NCI-H1105 (cell line): Measurements from ENCODE around the gene CTDP1.

Source experiments
- DNase-seq: peaks from one replicate; lab custom pipeline; 2025; lab: John Stamatoyannopoulos, UW

CTDP1 gene

DNA sequence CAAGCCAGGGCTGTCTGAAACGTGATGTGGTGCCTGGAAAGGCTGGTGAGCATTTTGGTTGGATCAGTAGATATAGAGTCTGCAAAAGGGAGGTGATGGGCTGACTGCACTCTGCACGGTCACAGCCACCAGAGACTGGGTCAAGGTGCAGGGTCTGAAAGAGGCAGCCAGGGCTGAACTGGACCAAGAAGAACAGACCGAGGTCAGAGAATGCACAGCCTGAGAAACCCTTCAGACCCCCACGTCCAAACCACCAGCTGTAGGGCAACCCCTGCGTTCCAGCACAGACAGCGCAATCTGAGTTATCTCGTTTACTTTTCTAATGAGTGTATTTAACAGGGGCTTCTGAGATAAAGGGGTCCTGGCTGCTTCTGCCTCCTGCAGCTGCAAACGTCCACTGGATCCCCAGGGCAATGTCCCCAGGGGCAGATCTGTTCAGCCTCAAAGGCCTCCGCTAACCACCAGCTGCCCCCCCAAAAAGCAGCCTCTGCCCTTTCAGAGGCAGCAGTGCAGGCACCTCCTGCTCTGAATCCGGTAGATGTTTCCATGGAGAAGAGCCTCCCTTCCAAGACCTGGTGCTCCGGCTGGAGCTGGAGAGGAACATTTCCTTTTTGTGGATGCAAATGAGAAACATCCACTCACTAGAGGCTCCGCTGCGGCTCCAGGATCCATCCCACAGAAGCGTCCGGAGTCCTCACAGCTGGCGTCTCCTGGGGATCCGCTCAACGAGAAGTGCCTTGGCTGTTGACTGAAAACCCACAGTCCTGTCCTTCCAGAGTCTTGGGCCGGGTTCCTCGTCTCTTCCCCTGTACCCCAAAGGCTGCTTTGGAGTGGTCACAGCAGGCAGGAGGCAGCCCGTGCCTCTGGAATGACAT lies 117.2 kb downstream of the CTDP1 start:
- no peak for DNase-seq

DNA sequence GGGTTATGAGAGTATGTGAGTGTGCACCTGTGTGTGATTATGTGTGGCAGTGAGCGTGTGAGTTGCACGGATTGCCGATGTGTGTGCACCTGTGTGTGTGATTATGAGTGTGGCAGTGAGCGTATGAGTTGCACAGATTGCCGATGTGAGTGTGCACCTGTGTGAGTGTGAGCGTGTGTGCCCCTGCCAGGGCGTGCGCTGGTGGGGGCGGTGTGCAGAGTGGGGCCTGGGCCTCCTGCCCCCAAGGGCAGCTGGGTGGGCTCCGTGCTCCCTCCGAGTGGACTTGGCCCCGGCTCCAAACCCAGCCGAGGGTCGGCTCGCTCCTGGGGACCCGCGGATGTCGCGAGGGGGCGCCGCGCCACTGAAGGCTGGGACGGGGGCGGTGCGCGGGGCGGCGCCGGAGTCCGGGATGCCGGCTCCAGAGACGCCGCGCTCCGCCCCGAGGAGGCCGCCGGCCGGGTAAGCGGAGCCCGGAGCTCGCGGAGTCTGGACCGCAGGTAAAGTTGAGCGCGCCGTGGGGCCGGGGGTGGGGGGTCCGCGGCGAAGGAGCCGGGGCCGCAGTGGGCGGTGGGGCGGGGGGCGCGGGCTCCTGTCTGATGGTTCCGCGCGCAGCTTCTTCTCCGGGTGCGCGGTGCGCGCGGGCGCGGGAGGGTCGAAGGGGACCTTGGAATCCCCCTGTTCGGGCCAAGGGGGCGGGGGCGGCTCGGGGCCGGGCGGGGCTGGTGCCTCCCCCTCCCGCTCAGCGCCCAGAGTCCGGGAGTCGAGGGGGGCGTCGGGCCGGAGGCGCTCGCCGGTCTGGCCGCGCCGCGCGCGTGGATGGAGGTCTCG lies 118.1 kb downstream of the CTDP1 start, which contains the start of gene KCNG2:
Gene KCNG2, plus strand, starts transcription at position 421 of the 828 bp plus-strand sequence. CDS start 65,730 bp downstream, outside the sequence.
- peak; percentile 18 for DNase-seq

DNA sequence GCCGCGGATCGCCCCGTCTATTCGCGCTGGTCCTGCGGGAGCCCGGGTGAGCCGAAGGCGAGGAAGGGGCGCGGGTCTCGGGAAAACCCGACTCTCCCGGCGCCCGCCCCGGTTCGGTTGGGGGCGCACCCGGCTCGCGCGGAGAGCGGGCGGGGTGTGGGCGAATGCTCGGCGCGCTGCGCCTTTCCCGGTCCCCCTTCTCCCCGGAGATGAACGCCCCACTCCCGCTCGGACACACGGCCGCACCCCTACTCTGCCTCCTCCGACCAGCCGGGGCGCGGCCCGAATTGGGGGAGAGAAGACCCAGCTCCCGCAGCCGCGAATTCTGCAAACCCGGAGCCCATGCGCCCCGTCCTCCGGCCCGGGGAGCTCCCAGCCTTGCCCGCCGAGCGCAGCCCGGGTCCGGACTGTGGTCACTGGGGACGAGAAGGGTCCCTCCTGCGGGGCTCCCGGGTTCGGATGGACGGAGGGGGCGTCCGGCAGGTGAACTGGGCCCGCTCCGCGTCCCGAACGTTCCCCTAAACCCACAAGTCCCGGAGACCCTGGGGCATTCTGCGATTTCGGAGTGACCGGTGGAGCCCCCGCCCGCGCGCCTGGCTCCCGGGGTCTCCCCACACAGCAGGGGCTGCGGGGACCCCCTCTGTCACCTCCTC lies 118.9 kb downstream of the CTDP1 start:
- DNase-seq, result no peak

DNA sequence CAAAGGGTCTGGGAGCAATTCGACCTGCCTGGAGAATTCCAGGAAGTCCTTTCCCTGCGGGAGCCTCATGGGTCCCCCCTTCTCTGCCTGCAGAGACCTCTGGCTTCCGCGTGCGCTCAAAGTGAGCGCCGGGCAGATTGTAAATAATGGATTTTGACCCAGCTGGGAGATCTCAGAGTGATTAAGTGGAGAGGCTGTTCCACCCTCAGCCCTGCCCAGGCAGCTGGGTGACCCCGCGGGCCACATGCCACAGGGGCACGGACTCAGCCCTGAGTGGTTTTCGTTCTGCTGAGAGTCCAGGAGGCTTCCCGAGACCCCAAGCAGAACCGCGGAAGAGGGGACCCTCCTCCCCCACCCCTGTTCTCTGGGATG lies 119.4 kb downstream of the CTDP1 start:
- no peak for DNase-seq

DNA sequence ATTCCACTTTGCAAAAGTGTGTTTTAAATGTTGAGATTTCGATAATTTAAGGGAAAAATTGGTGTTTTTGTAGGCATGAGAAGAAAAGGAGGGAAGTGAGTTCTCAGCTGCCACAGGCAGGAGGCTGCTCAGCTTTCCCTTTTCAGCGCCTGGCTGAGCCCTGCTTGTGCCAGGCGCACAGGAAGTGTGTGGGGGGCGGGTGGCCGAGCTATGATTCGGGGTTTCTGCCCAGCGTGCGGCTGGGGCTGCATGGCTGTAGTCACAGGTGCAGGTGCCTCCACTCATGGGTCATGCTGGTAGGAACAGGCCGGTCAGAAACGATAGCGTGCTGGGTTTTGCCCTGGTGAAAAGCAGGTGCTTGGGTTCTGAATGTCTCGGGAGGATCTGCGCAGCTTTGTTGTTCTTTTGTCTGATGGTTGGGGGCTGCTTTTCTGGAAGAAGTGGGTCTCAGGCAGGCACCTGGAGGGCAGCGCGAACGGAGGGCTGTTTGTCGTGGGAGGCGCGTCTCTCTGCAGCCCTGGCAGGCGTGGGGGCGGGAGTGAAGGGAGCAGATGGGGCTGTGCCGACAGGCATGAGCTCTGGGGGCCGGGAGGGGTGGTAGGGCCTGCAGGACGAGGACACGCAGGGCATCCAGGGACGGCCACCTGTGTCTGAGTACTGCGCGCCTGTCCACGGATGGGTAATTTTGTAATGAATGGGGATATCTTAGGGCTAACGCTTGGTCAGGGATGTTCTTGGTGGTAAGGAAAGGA lies 120.2 kb downstream of the CTDP1 start:
- no peak for DNase-seq

DNA sequence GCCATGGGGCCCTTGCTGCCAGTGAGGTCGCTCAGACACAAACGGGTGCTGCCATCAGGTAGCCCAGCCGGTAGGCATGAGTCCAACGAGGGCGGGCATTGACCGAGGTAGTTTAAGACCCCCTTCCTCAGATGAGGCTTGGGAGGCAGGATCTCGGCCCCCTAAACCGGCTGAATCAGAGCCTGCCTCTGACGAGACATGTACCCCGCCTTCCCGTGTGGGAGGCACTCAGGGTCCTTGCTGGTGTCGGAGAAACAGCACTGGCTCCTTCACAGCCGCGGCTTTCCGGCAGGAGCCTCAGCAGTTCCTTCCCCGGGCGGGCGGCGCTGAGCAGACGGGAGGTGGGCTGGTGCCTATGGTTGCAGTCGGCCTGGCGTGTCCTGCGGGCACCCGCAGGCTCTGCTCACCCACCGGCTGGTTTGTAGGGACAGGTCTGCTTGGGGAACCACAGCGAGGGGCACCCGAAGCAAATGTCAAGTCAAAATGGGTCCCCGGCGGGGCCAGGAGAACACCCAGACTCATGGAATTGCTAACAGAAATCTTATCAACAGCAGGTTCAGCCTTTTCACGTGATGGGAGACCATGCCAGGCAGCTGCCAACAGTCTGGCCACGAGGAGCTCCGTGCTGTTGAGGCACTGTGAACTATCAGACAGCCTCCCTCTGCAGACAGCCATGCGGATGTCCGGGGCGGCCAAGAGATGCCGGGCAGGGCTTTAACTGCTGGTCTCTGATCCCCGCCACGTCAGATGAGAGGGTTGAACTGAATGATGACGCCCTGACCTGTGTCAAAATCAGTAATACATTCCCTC lies 121.0 kb downstream of the CTDP1 start:
- DNase-seq, result no peak

DNA sequence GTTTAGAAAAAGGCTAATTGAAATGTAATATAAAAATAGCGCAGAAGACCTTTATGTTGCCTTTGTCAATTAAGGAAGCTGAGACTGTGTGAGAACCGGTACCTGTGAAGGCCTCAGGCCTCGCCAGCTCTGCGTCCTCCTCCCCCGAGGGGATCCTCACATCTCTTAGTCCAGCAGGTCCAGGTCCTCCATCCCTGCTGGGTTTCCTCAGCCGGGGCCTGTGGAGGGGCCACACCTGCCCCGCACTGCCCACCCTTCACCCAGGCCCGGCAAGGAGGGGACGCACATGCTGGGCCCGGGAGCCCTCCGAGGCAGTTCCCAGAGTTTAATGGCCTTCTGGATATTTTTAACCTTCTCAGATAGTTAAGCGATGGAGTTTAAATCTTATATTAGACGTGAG lies 121.6 kb downstream of the CTDP1 start:
- DNase-seq, result no peak

DNA sequence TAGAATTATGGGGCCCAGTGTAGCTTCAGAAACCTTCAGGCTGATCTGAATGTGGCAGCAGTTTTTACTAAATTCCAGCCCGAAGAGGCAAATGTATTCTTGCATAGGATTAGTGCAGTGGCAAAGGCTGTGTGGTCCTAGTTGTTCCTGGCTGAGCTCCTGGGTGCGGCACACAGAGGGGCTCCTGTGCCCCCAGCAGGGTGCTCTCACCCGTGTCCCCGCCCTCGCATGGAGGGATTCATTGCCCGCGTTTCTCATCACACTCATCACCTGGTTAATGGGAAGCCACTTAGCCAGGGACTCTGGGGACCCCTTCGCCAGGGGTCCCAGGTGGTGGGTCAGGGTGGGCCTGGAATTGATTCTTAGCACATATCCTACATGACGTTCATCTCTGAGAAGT lies 122.0 kb downstream of the CTDP1 start:
- no peak for DNase-seq

DNA sequence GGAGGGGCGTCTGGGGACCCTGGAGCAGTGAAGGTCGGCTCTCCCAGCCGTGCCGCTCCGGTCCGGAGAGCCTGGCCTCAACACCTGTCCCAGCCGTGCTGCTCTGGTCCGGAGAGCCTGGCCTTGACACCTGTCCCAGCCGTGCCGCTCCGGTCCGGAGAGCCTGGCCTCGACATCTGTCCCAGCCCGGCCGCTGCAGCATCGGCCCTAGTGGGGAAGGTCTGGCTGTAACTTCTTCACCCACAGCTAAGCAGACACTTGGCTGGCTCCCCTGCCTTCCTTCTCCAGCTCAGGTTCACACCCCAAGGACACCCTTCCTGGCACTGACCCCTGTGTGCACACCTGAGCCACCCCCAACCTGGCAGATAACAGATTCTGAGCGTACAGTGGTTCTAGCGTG lies 122.7 kb downstream of the CTDP1 start:
- no peak for DNase-seq

DNA sequence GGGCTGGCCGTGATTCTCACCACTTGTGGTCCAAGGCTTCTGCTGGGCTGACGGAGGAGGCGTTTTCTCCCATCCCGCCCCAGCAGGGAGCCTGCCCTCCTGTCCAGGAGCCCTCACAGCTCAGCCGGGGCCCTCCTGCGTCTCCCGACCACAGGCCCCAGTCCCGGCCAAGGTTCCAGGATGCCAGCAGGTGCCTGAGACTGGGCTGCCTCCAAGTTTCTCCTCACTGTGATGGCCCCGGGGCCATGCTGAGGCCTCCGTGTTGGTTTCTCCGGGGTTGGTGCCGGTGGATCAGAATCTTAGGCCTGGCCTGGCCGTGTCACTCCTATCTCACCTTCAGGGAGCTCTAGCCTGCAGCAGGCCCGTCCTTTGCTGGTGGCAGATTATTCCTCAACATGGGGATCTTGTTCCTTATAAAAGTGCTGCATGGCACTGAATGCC lies 124.0 kb downstream of the CTDP1 start:
- DNase-seq, result no peak
